Esophagus (tissue), 2 donors: ENCODE results near the gene CARMIL3. TPM values are rescaled to one million over a fixed set of nuclear protein-coding genes. Genes with fewer than 3 reads are reported as not detected.

ENCODE experiments used
- H3K27ac ChIP-seq, 2 donors: one replicate each; pipeline ENCODE4 v1.5.1; 2013; ENCODE audit warnings: low read depth in 2 of 2, mild to moderate bottlenecking in 2 of 2, inconsistent platforms in 1 of 2, low read length in 1 of 2, moderate library complexity in 1 of 2
- H3K27me3 ChIP-seq, 2 donors: one replicate each; pipeline ENCODE4 v1.6.1; 2013; ENCODE audit warnings: low read length in 2 of 2, control low read depth in 1 of 2, mild to moderate bottlenecking in 1 of 2; ENCODE audit not compliant: insufficient read depth in 2 of 2, control insufficient read depth in 1 of 2
- H3K36me3 ChIP-seq, 2 donors: one replicate each; pipeline ENCODE4 v1.6.1; 2013; ENCODE audit warnings: low read length in 1 of 2; ENCODE audit not compliant: control insufficient read depth in 2 of 2, insufficient read depth in 2 of 2
- H3K4me1 ChIP-seq, 2 donors: one replicate each; pipeline ENCODE4 v1.6.1; 2013; ENCODE audit warnings: low read length in 1 of 2; ENCODE audit not compliant: control insufficient read depth in 2 of 2, insufficient read depth in 2 of 2
- H3K4me3 ChIP-seq, 2 donors: one replicate each; pipeline ENCODE4 v1.5.1; 2013; ENCODE audit warnings: low read length in 2 of 2, mild to moderate bottlenecking in 2 of 2, low read depth in 1 of 2, moderate library complexity in 1 of 2
- H3K9me3 ChIP-seq, 2 donors: one replicate each; pipeline ENCODE4 v1.6.1; 2013; ENCODE audit warnings: mild to moderate bottlenecking in 2 of 2, low read depth in 1 of 2, low read length in 1 of 2, moderate library complexity in 1 of 2; ENCODE audit not compliant: control insufficient read depth in 2 of 2, insufficient read depth in 1 of 2
- whole genome bisulfite sequencing, 2 donors: extraction: QIAGEN DNeasy Blood & Tissue Kit; methylation state at CpG; one replicate each; pipeline ENCODE4 v1.1.7; 2013; 5-methylcytosine and 5-hydroxymethylcytosine counted together
- polyA plus RNA-seq, 2 donors: library from polyadenylated mRNA; stranded (reverse); fragments of 200-250 nt; gene quantifications; one replicate each; pipeline ENCODE4 v1.2.3, GENCODE V29; 2013
- donor health status: healthy with polysubstance abuse.
- donor health status: Bipolar disorder and iron deficiency.

The CARMIL3 gene
- polyA plus RNA-seq, 2 donors: 0.55 to 2.3 TPM

DNA sequence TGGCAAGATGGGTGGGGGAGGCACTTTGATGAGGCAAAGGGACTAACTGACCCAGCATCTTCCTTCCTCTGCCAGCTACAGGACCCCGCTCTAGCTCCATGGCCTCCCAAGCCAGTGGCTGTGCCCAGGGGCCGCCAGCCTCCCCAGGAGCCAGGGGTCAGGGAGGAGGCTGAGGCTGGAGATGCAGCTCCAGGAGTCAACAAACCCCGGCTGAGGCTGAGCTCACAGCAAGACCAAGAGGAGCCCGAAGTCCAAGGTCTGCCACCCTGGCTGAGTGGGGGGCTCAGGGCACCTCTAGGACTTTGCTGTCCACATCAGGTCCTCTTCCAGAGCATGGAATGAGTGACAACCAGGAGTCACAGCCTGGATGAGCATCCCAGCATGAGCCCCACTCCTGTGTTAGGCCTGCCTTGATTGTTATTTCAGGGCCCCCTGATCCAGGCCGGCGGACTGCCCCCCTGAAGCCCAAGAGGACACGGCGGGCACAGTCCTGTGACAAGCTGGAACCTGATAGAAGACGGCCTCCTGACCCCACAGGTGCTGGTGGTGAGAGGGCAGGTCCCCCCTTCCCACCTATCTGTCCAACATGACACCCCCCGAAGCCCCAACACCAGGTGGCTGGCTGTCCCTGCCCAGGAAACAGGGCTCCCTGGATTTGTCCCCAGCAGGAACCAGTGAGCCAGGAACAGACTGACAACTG, 17.1 kb downstream of the CARMIL3 start:
- Histone ChIP-seq H3K27me3 (no peaks in the 10 kb centered on the region), H3K9me3 (no peaks in the 10 kb centered on the region), H3K36me3 (no peaks in the 10 kb centered on the region), H3K4me1 (peaks cover 0 to 7% of the 10 kb centered on the region in 2 donors), H3K4me3 (no peak overlapping the region), H3K27ac (no peak overlapping the region)
- 82 to 85% methylated on average over 9 to 10 of the region's 10 CpGs for WGBS, 2 donors

DNA sequence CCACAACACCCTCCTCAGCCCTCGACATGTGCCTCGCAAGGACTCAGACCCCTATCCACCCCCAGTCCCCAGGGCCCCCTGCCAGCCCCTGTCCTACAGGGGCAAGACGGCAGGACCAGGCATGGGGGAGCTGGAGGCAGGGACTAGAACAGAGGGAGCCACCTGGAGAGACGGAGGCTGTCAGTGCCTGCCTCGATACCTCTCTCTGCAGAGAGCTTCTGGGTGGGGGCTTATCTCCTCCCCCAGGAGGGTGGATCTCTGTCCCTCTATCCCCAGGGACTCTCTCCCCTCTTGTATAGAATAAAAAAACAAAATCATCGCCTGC, 17.6 kb downstream of the CARMIL3 start:
- Histone ChIP-seq H3K27me3 (no peaks in the 10 kb centered on the region), H3K9me3 (no peaks in the 10 kb centered on the region), H3K36me3 (no peaks in the 10 kb centered on the region), H3K27ac (no peak overlapping the region), H3K4me3 (no peak overlapping the region), H3K4me1 (peaks cover 0 to 7% of the 10 kb centered on the region in 2 donors)
- 81 to 85% methylated on average over 5 to 6 of the region's 6 CpGs for WGBS, 2 donors

- Histone ChIP-seq H3K27me3 (no peaks in the 10 kb centered on the region), H3K36me3 (no peaks in the 10 kb centered on the region), H3K27ac (no peak overlapping the region), H3K4me1 (peaks cover 0 to 7% of the 10 kb centered on the region in 2 donors), H3K9me3 (no peaks in the 10 kb centered on the region), H3K4me3 (no peak overlapping the region)
- WGBS, 2 donors: 76 to 83% methylated on average over 10 of the region's 10 CpGs
Measured at GRCh38 chr14:24070285-24071143, 18.7 kb downstream of the CARMIL3 start.

- WGBS, 2 donors: 46 to 65% methylated on average over 12 to 19 of the region's 19 CpGs
- no peaks in the 10 kb centered on the region for H3K36me3 ChIP-seq
- H3K27ac ChIP-seq: no peak within 1 kb of the TSS
- H3K9me3 ChIP-seq: no peaks in the 10 kb centered on the region
- H3K4me3 ChIP-seq: no peak within 1 kb of the TSS
- H3K4me1 ChIP-seq: peaks cover 0 to 7% of the 10 kb centered on the region in 2 donors
- no peaks in the 10 kb centered on the region for H3K27me3 ChIP-seq
Measured at GRCh38 chr14:24071144-24071697, 19.4 kb downstream of the CARMIL3 start, which contains the start of gene CPNE6. Gene CPNE6 (plus strand): TSS chr14:24071562. CDS start chr14:24072937, 1,375 bp downstream.

DNA sequence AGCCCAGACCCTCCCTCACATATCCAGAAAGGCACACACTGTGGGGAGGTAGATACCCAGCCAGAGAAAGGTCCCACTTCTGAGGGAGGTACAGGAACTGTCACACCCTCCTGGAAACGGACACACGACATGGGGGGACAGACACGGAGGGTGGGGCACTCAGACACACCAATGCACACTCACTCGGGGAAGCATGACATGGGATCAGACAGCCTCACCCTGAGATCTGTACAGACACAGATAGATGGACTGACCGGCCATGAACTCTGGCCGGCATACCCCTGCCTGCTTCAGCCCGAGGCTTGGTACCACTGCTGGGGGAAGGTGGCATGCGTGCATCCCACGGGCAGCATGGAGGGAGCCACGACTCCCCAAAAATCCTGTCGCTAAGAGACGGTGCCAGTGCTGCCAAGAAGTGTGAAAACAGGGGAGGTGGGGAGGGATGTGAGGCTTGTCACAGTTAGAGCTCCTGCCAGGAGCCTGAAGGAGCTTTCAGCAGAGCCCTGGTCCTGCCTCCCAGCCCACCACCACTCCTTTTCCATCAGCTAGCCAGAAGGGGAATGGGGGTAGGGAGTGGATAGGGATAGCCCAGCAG, 20.1 kb downstream of the CARMIL3 start:
- 39 to 50% methylated on average over 12 of the region's 12 CpGs for WGBS, 2 donors
- Histone ChIP-seq H3K4me3 (no peak overlapping the region), H3K27me3 (no peaks in the 10 kb centered on the region), H3K27ac (no peak overlapping the region), H3K36me3 (no peaks in the 10 kb centered on the region), H3K4me1 (peaks cover 0 to 7% of the 10 kb centered on the region in 2 donors), H3K9me3 (no peaks in the 10 kb centered on the region)

DNA sequence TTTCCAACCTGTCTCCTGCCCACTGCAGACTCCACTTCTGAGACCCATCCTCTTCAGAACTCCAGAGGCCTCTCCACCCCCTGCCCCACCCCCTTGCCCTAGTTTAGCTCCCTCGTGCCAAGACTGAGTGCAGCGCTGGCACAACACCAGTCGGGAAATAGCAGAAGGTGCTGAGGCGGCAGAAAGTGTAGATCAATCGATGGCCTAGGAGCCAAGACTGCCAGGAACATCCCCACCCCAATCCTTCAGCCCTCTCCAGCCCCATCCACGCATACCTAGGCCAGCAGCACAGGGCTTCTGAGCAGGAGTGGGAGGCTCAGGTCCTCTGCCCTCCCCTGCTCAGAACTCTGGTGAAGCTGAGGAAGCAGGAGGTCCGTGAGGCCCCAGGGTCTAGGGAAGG, 20.6 kb downstream of the CARMIL3 start:
- WGBS, 2 donors: 33 to 39% methylated on average over 7 of the region's 7 CpGs
- Histone ChIP-seq H3K9me3 (no peaks in the 10 kb centered on the region), H3K4me3 (no peak overlapping the region), H3K36me3 (no peaks in the 10 kb centered on the region), H3K27ac (no peak overlapping the region), H3K27me3 (no peaks in the 10 kb centered on the region), H3K4me1 (peaks cover 0 to 9% of the 10 kb centered on the region in 2 donors)

GRCh38 chr14:24072881-24073877, 21.4 kb downstream of the CARMIL3 start:
- H3K4me1 ChIP-seq: peaks cover 0 to 9% of the 10 kb centered on the region in 2 donors
- H3K36me3 ChIP-seq: no peaks in the 10 kb centered on the region
- no peak overlapping the region for H3K4me3 ChIP-seq
- no peaks in the 10 kb centered on the region for H3K27me3 ChIP-seq
- H3K9me3 ChIP-seq: no peaks in the 10 kb centered on the region
- H3K27ac ChIP-seq: no peak overlapping the region
- 82 to 84% methylated on average over 26 of the region's 26 CpGs for WGBS, 2 donors

DNA sequence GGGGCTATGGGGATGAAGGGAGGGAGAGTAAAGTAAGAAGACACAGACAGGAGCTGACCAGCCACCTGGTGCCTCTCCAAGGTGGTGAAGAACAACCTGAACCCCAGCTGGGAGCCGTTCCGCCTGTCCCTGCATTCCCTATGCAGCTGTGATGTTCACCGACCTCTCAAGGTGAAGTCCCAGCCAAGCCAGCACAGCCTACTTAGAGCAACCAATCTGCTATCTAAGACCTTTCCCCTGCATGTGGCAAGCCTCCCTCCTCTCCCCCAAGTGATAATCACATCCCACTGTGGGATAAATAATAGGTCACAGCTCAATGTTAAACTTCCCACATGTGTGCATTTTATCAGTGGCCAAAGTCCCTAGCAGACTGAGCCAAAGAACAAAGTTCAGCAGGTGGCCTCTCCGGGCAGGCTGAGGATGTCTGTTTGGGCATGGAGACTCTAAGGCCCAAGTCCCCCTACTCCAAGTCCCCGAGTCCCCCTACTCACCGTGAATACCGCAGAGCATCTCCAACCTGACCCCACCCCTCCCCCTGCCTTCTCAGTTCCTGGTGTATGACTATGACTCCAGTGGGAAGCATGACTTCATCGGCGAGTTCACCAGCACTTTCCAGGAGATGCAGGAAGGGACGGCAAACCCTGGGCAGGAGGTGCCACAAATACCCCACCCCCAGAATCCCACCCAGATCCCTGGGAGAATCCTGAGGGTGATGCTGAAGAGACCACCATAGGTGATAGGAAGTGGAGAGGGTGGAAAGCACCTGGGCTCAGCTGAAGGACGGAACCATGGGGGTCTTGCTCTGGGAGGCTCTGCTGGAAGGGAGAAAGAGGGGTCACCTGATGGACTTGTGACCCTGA, 23.0 kb downstream of the CARMIL3 start:
- peaks cover 0 to 9% of the 10 kb centered on the region in 2 donors for H3K4me1 ChIP-seq
- no peaks in the 10 kb centered on the region for H3K27me3 ChIP-seq
- 66 to 79% methylated on average over 11 of the region's 11 CpGs for WGBS, 2 donors
- H3K27ac ChIP-seq: no peak overlapping the region
- H3K4me3 ChIP-seq: no peak overlapping the region
- H3K36me3 ChIP-seq: no peaks in the 10 kb centered on the region
- no peaks in the 10 kb centered on the region for H3K9me3 ChIP-seq
